HL-60 (cell line): ENCODE results near the gene KNSTRN.

Experiments
- CTCF ChIP-seq: IDR thresholded peaks from one replicate; pipeline ENCODE4 v1.5.1; 2011; ENCODE audit warnings: low read length, control low read depth, inconsistent platforms; ENCODE audit not compliant: insufficient read depth
- GABPA ChIP-seq: IDR thresholded peaks from 2 replicates; pipeline ENCODE4 v1.6.1; 2012; ENCODE audit warnings: low read depth
- POLR2AphosphoS5 ChIP-seq: IDR thresholded peaks from 2 replicates; pipeline ENCODE4 v1.6.1; 2012; ENCODE audit warnings: low read depth
- REST ChIP-seq: IDR thresholded peaks from 2 replicates; pipeline ENCODE4 v1.6.1; 2012; ENCODE audit warnings: low read depth; ENCODE audit not compliant: insufficient replicate concordance
- SPI1 ChIP-seq: IDR thresholded peaks from 2 replicates; pipeline ENCODE4 v1.6.1; 2012; ENCODE audit warnings: low read depth, mild to moderate bottlenecking, borderline replicate concordance

- TF ChIP-seq CTCF (no peak), GABPA (no peak), POLR2AphosphoS5 (no peak), REST (no peak), SPI1 (no peak)
These were observed 37.2 kb upstream of the KNSTRN start for GRCh38 chr15:40345225-40345866.
